ENCODE data around the gene FANCL.
A peak's percentile ranks its signal among the peaks of the same experiment; 100 is the strongest.

DNA sequence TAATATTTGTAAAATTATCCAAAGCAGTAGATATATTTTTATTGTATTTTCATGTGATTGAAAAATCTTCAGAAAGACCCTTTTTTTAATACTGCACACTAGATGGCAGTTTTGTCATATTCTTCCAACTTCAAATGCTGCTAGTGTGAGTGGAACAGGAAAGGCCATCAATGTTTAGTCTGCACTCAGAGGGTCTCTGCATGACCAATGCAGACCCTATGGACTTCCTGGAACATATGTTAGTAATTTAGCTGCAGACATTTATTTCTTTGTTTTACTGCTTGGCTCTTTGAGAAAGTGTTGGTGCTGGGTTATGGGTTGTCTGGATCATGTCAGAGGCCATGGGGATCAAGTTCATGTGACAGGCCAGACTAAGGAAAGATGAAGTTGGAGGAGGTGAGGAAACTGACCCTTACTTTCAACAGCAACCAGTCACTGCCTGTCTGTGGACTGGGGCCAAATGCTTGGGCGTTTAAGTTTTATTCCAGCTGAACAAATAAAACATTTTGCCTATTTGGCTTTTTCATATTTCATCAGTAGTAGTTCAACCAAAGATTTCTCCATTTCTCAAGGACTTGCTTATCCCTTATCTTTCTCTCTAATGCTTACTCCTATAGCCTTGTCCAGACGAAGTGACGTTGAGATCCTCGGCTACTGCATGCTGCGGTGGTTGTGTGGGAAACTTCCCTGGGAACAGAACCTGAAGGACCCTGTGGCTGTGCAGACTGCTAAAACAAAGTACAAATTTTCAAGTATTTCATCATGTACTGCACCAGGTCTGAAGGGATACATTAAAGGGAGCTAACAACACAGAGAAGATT lies 109.7 kb downstream of the FANCL start:
- TF ChIP-seq POLR2A (IDR thresholded peaks at IDR 0.05) = no peak
- TF ChIP-seq CTCF (IDR thresholded peaks at IDR 0.05) = peak in 3 of 4 donors; percentile 22 to 44 (median 35)

All from right lobe of liver (tissue), 4 donors.